ENCODE measurements around the gene NOD2.

DNA sequence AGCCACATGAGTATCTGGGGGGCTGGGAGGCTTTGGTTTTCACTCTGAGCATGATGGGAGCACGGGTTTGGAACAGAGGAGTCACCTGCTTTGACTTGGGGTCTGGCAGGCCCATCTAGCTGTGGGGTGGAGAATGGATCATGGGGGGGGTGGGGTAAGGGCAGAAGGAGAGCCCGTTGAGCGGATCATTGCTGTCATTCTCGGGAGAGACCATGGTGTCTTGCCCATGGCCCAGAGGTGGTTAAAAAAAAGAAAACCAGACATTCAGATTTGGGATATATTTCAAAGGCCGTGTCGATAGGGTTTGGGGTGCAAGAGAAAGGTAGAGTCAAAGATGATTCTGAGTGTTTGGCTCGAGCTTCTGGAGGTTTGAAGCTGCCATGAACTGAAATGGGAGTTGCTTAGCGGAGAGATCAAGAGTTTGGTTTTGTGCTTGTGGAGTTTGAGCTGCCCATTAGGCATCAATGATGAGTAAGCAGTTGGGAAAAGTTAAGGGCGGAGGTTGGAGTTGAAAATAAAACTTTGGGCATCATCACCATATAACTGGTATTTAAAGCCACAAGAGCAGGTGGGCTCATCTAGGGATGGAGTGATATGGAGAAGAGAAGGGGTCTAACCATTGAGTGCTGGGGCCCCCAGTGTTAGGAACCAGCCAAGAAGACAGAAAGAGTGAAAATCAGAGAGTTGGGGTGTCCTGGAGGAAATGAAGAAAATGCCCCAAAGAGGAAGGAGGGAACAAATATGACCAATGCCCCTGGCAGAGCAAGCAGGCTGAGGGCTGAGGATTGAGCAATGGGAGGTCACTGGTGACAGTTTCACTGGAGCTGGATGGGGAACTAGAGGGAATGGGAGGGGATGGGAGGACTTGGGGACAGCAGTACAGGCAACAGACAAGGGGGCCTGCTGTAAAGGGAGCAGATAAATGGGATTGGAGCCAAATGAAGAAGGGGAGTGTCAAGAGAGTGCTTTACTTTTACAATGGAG, 1.9 kb downstream of the NOD2 start:
- TF ChIP-seq, protein P1, sequence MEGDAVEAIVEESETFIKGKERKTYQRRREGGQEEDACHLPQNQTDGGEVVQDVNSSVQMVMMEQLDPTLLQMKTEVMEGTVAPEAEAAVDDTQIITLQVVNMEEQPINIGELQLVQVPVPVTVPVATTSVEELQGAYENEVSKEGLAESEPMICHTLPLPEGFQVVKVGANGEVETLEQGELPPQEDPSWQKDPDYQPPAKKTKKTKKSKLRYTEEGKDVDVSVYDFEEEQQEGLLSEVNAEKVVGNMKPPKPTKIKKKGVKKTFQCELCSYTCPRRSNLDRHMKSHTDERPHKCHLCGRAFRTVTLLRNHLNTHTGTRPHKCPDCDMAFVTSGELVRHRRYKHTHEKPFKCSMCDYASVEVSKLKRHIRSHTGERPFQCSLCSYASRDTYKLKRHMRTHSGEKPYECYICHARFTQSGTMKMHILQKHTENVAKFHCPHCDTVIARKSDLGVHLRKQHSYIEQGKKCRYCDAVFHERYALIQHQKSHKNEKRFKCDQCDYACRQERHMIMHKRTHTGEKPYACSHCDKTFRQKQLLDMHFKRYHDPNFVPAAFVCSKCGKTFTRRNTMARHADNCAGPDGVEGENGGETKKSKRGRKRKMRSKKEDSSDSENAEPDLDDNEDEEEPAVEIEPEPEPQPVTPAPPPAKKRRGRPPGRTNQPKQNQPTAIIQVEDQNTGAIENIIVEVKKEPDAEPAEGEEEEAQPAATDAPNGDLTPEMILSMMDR (IDR thresholded peaks at IDR 0.05) = no peak
- TF ChIP-seq POLR2A (IDR thresholded peaks at IDR 0.05) = no peak

All from uterus (tissue), 2 donors.